Mesodermal cell (in vitro differentiated cells): Measurements from ENCODE around the gene NPBWR2.

Experiments
- H3K27ac ChIP-seq: 2 replicates; pipeline ENCODE4 v1.7.0; 2013; ENCODE audit warnings: mild to moderate bottlenecking, low read depth, low read length, moderate library complexity; ENCODE audit not compliant: severe bottlenecking
- H3K36me3 ChIP-seq: 2 replicates; pipeline ENCODE4 v1.7.1; 2013; ENCODE audit warnings: mild to moderate bottlenecking, low read length, moderate library complexity; ENCODE audit not compliant: control insufficient read depth, insufficient read depth
- H3K4me1 ChIP-seq: one replicate; pipeline ENCODE4 v1.7.1; 2013; ENCODE audit warnings: mild to moderate bottlenecking, low read length; ENCODE audit not compliant: insufficient read depth, control insufficient read depth, poor library complexity, severe bottlenecking
- H3K4me3 ChIP-seq: 2 replicates; pipeline ENCODE4 v1.7.0; 2013; ENCODE audit warnings: low read length, control low read depth, mild to moderate bottlenecking; ENCODE audit not compliant: insufficient read depth, poor library complexity, severe bottlenecking; ENCODE audit errors: extremely low read depth
- H3K9me3 ChIP-seq: 2 replicates; pipeline ENCODE4 v1.7.1; 2013; ENCODE audit warnings: mild to moderate bottlenecking, low read length, moderate library complexity; ENCODE audit not compliant: control insufficient read depth
- WGBS, 2 experiments: methylation state at CpG; one replicate each; pipeline ENCODE4 v1.1.5; 2013; ENCODE audit warnings: missing lambda C conversion rate in 2 of 2; ENCODE audit not compliant: insufficient coverage in 2 of 2; 5-methylcytosine and 5-hydroxymethylcytosine counted together

The NPBWR2 gene

GRCh38 chr20:64082126-64082731, 25.1 kb downstream of the NPBWR2 start:
- WGBS, 2 experiments, result 21 to 28% methylated on average over 12 of the region's 13 CpGs
- Histone ChIP-seq H3K27ac (no peak overlapping the region), H3K4me1 (peaks cover 11% of the 10 kb centered on the region), H3K36me3 (no peaks in the 10 kb centered on the region), H3K9me3 (peaks cover 4% of the 10 kb centered on the region), H3K4me3 (no peak overlapping the region)

GRCh38 chr20:64081624-64081964, 25.8 kb downstream of the NPBWR2 start:
- Histone ChIP-seq H3K4me1 (peaks cover 11% of the 10 kb centered on the region), H3K4me3 (no peak overlapping the region)
- WGBS, 2 experiments, result 97% methylated on average over 6 of the region's 6 CpGs

GRCh38 chr20:64080813-64081623, 26.3 kb downstream of the NPBWR2 start:
- WGBS, 2 experiments, result 86 to 92% methylated on average over 10 to 14 of the region's 17 CpGs
- Histone ChIP-seq H3K9me3 (no peaks in the 10 kb centered on the region), H3K4me3 (peak overlapping the region; percentile 47), H3K4me1 (peaks cover 11% of the 10 kb centered on the region), H3K36me3 (no peaks in the 10 kb centered on the region), H3K27ac (no peak overlapping the region)

More at GRCh38 chr20:64081624-64081964, 25.8 kb downstream of the NPBWR2 start:
- H3K27ac ChIP-seq, result no peak overlapping the region
- peaks cover under 1% of the 10 kb centered on the region for H3K9me3 ChIP-seq
- H3K36me3 ChIP-seq, result no peaks in the 10 kb centered on the region

GRCh38 chr20:64080013-64080812, 27.2 kb downstream of the NPBWR2 start, which contains the start of gene OPRL1:
TSS of gene OPRL1 (plus strand) at chr20:64080082. CDS start at chr20:64092721, 12,639 bp downstream.
- no peaks in the 10 kb centered on the region for H3K9me3 ChIP-seq
- H3K4me3 ChIP-seq, result peak within 1 kb of the TSS; percentile 65
- no peak within 1 kb of the TSS for H3K27ac ChIP-seq
- WGBS, 2 experiments, result 11 to 22% methylated on average over 27 to 53 of the region's 62 CpGs
- H3K4me1 ChIP-seq, result peaks cover 11% of the 10 kb centered on the region
- H3K36me3 ChIP-seq, result no peaks in the 10 kb centered on the region

GRCh38 chr20:64079273-64080012, 27.9 kb downstream of the NPBWR2 start, which contains the start of gene RGS19:
TSS of gene RGS19 (minus strand) at chr20:64079518. CDS start at chr20:64076886, 2,632 bp downstream.
- H3K9me3 ChIP-seq, result no peaks in the 10 kb centered on the region
- peaks cover 9% of the 10 kb centered on the region for H3K4me1 ChIP-seq
- WGBS, 2 experiments, result 1% methylated on average over 28 to 49 of the region's 73 CpGs
- H3K4me3 ChIP-seq, result peak within 1 kb of the TSS; percentile 65
- no peak within 1 kb of the TSS for H3K27ac ChIP-seq
- no peaks in the 10 kb centered on the region for H3K36me3 ChIP-seq

- no peaks in the 10 kb centered on the region for H3K36me3 ChIP-seq
- WGBS, 2 experiments, result 66% methylated on average over 2 of the region's 4 CpGs; no CpG with 5 or more reads in 1 of the 2 experiments
- peak overlapping the region; percentile 65 for H3K4me3 ChIP-seq
- H3K9me3 ChIP-seq, result no peaks in the 10 kb centered on the region
- peaks cover 8% of the 10 kb centered on the region for H3K4me1 ChIP-seq
- H3K27ac ChIP-seq, result no peak overlapping the region
Observed at GRCh38 chr20:64078934-64079272, 28.5 kb downstream of the NPBWR2 start.

- 80 to 89% methylated on average over 8 to 15 of the region's 15 CpGs for WGBS, 2 experiments
Observed at GRCh38 chr20:64077876-64078551, 29.4 kb downstream of the NPBWR2 start.

GRCh38 chr20:64077541-64077875, 29.9 kb downstream of the NPBWR2 start:
- H3K27ac ChIP-seq, result no peak overlapping the region
- peaks cover 8% of the 10 kb centered on the region for H3K4me1 ChIP-seq
- H3K9me3 ChIP-seq, result no peaks in the 10 kb centered on the region
- no peak overlapping the region for H3K4me3 ChIP-seq
- 92 to 93% methylated on average over 3 to 6 of the region's 7 CpGs for WGBS, 2 experiments
- H3K36me3 ChIP-seq, result peaks cover 7% of the 10 kb centered on the region

More at GRCh38 chr20:64077876-64078551, 29.4 kb downstream of the NPBWR2 start:
- Histone ChIP-seq H3K4me1 (peaks cover 8% of the 10 kb centered on the region), H3K9me3 (no peaks in the 10 kb centered on the region), H3K27ac (no peak overlapping the region), H3K4me3 (no peak overlapping the region), H3K36me3 (peaks cover 5% of the 10 kb centered on the region)

GRCh38 chr20:64077094-64077493, 30.3 kb downstream of the NPBWR2 start:
- Histone ChIP-seq H3K27ac (no peak overlapping the region), H3K4me1 (peaks cover 8% of the 10 kb centered on the region), H3K36me3 (peaks cover 7% of the 10 kb centered on the region), H3K9me3 (no peaks in the 10 kb centered on the region), H3K4me3 (no peak overlapping the region)
- WGBS, 2 experiments, result 96 to 100% methylated on average over 5 of the region's 8 CpGs
